ENCODE data around the gene IL18RAP.

Gene IL18RAP

DNA sequence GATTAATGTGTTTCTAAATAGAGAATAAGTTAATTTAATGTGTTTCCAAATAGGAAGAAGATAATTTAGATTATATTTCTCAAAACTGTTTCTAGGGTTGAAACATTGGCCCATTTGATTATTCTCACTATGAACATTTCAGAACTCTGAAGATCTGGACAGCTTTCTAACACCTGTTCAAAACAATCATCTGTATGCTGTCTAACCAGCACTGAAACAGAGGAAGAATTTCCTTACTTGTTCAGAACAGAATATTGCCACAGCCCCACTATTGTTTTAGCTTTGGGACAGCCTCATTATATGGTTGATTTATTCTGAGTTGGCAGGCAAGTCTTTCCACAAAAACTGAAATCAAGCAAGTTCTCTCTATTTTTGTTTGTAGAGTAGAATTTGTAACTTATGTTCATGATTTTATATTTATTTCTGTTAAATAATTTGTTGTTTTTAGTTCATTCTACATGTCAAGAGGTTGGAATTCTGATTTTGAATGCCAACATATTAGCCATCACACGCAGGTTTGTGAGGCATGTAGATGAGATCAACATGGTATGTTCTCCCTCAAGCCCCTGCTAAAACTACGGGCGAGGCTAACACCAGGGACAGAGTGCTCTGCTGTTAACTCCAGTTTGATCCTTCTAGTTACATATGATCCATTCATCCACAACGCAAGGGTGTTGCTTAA lies 11.2 kb downstream of the IL18RAP start:
- no peak overlapping the region for H3K27ac ChIP-seq
- TF ChIP-seq ZFX (IDR thresholded peaks at IDR 0.05; ENCODE audit: borderline replicate concordance), result no peak
- TF ChIP-seq, protein P1, sequence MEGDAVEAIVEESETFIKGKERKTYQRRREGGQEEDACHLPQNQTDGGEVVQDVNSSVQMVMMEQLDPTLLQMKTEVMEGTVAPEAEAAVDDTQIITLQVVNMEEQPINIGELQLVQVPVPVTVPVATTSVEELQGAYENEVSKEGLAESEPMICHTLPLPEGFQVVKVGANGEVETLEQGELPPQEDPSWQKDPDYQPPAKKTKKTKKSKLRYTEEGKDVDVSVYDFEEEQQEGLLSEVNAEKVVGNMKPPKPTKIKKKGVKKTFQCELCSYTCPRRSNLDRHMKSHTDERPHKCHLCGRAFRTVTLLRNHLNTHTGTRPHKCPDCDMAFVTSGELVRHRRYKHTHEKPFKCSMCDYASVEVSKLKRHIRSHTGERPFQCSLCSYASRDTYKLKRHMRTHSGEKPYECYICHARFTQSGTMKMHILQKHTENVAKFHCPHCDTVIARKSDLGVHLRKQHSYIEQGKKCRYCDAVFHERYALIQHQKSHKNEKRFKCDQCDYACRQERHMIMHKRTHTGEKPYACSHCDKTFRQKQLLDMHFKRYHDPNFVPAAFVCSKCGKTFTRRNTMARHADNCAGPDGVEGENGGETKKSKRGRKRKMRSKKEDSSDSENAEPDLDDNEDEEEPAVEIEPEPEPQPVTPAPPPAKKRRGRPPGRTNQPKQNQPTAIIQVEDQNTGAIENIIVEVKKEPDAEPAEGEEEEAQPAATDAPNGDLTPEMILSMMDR (IDR thresholded peaks at IDR 0.05), result no peak

DNA sequence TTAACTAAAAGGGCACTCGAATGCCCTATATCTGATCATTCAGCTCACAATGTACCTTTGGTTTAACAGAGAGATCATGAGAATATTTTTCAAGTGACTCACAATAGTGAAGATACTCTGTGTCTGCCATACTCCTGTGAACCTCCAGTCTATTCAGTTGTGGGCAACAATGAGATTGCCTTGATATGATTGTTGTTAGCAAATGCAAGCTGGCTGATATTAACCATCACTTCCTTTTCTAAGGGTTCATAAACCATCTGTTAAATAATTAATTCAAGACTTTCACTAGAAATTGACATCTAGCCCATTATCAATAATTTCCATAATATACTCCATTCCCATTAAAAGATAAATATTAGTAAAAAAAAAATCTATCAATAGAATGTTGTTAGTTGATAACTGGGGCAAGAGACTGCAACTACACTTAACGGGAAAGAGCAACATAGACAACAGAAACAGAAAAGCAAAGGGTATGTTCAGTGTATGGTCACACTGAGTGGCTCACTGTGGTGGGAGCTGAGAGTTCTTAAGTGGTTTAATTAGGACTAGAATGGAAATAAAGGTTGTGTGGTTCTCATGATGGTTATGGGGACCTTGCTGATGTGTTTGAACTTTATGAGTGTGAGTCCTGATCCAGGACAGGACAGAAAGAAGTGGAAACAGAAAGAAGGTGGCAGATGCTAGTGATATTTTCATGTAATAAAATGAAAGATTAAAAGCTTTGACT lies 11.9 kb downstream of the IL18RAP start:
- no peak overlapping the region for H3K27ac ChIP-seq
- TF ChIP-seq ZFX (IDR thresholded peaks at IDR 0.05; ENCODE audit: borderline replicate concordance), result no peak
- TF ChIP-seq, protein P1 (IDR thresholded peaks at IDR 0.05), result no peak

DNA sequence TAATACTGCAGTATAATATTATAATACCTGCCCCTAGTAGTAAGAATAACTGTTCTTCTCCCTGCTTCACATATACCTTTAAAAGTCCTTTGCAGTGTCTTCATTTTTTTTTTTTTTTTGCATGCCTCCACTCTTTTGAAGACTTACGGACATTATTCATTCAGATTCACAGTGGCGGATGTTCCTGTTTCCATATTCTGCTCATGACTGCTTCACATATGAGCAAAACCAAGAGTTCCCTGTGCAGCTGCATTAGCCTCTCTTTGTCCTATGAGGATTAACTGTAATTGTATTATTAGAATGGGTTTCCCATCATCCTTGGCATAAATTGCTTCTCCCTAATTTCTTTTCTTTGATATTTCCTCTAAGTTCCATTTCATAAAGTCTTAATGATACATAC lies 12.8 kb downstream of the IL18RAP start:
- H3K27ac ChIP-seq, result no peak overlapping the region
- no peak for TF ChIP-seq ZFX (IDR thresholded peaks at IDR 0.05; ENCODE audit: borderline replicate concordance)
- TF ChIP-seq, protein P1 (IDR thresholded peaks at IDR 0.05), result no peak

DNA sequence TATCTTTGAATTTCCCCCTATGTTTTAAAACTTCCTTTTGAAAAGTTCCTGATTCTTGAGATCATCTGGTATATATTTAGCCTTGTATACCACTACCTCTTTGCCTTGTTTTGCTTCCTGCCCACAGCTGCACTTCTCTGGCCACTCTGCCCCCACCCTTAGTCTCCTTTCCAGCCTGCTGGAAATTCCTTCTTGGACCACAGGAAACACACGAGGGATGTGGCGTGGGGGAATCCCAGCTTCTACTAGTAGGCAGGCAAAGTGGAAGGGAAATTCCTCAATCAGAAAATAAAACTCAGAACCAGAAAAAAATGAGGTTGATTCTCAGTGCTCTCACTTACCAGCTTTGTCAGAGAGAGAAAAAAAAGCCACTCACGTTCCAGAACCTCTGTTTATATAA lies 13.4 kb downstream of the IL18RAP start:
- no peak overlapping the region for H3K27ac ChIP-seq
- TF ChIP-seq, protein P1 (IDR thresholded peaks at IDR 0.05), result no peak
- no peak for TF ChIP-seq ZFX (IDR thresholded peaks at IDR 0.05; ENCODE audit: borderline replicate concordance)

DNA sequence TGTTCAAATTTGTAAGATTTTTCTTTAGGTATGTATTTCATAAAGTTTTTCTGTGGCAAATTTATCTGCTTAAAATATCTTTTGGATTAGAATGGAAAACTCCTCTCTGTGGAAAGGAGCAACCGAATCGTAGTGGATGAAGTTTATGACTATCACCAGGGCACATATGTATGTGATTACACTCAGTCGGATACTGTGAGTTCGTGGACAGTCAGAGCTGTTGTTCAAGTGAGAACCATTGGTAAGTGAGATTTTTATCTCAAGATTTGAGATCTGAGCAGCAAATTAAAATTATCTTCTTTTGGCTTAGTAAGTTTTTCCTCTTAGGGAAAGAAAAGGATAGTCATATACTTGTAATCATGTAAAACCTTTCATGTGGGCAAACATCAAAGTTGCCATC lies 14.2 kb downstream of the IL18RAP start:
- TF ChIP-seq ZFX (IDR thresholded peaks at IDR 0.05; ENCODE audit: borderline replicate concordance), result no peak
- TF ChIP-seq, protein P1 (IDR thresholded peaks at IDR 0.05), result no peak
- H3K27ac ChIP-seq, result no peak overlapping the region

DNA sequence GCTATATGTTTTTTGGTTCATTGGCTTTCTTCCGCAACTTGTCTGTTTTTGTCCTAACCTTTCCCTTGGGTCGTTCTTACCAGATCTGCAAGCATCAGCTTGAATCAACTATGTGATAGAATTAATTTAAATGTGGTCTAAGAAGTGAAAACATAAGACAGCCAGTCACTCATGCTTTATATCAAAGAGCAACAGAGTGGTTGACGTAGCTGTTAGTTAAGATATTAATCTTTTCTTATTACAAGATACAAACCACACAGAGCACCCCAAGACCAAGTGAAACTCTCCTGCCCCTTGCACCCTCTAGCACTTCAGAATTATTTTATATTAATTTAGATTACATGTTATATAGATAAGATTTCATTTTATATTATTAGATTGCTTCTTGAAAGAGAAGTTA lies 15.2 kb downstream of the IL18RAP start:
- TF ChIP-seq, protein P1 (IDR thresholded peaks at IDR 0.05), result no peak
- no peak for TF ChIP-seq ZFX (IDR thresholded peaks at IDR 0.05; ENCODE audit: borderline replicate concordance)
- no peak overlapping the region for H3K27ac ChIP-seq

DNA sequence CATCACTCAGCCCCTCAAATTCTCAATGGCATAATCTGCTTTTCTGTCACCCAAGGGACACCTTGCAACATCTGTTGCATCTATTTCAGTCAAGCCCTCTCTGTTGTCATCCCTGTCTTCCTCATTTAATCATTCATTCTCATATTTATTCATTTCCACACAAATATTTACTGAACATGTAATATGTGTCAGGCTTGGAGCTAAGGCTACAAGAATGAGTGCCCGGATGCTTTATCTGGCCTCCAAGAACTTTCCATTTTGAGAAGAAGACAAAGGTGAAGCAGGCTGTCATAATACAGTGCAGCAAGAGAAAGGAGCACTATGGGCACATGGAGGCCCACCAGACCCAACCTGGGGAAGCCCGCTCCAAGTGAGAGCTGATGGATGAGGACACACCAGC lies 15.6 kb downstream of the IL18RAP start:
- H3K27ac ChIP-seq, result no peak overlapping the region
- TF ChIP-seq ZFX (IDR thresholded peaks at IDR 0.05; ENCODE audit: borderline replicate concordance), result no peak
- TF ChIP-seq, protein P1 (IDR thresholded peaks at IDR 0.05), result no peak
